Measurements from ENCODE around the gene GMDS. TPM values are rescaled to one million over a fixed set of nuclear protein-coding genes. Genes with fewer than 3 reads are reported as not detected.

Gene GMDS
- total and polyA plus RNA-seq, 4 donors = 7.3 to 28.3 (median 16.1) TPM

- Histone ChIP-seq H3K9ac (ENCODE audit: insufficient read depth in 1 of 2, low read length in 2 of 2) (no peak overlapping the region), H3K4me3 (no peak overlapping the region), H3K4me1 (ENCODE audit: control insufficient read depth in 5 of 5, insufficient read depth in 5 of 5, low read length in 5 of 5) (no peaks in the 10 kb centered on the region), H3K27ac (ENCODE audit: low read depth in 1 of 2, low read length in 1 of 2) (no peak overlapping the region), H3K27me3 (ENCODE audit: control insufficient read depth in 3 of 3, insufficient read depth in 3 of 3, low read length in 2 of 3) (no peaks in the 10 kb centered on the region), H3K36me3 (ENCODE audit: control insufficient read depth in 4 of 4, insufficient read depth in 4 of 4, low read length in 4 of 4) (no peaks in the 10 kb centered on the region), H3K9me3 (ENCODE audit: control insufficient read depth in 4 of 4, insufficient read depth in 3 of 4, low read length in 3 of 4) (no peaks in the 10 kb centered on the region)
- TF ChIP-seq CTCF (IDR thresholded peaks at IDR 0.05; ENCODE audit: control extremely low read depth, extremely low read depth) = no peak
- ATAC-seq (ENCODE audit: insufficient read depth, low FRiP score) (no peak), DNase-seq (no peak)
- WGBS, 2 donors = 94 to 97% methylated on average over 2 of the region's 2 CpGs
Measured at GRCh38 chr6:2116496-2116895, 128.9 kb downstream of the GMDS start.

- Histone ChIP-seq H3K9ac (ENCODE audit: insufficient read depth in 1 of 2, low read length in 2 of 2) (no peak overlapping the region), H3K4me3 (no peak overlapping the region), H3K27ac (ENCODE audit: low read depth in 1 of 2, low read length in 1 of 2) (no peak overlapping the region), H3K4me1 (ENCODE audit: control insufficient read depth in 5 of 5, insufficient read depth in 5 of 5, low read length in 5 of 5) (peaks cover 0 to 4% (median 0%) of the 10 kb centered on the region in 5 donors), H3K27me3 (ENCODE audit: control insufficient read depth in 3 of 3, insufficient read depth in 3 of 3, low read length in 2 of 3) (no peaks in the 10 kb centered on the region), H3K9me3 (ENCODE audit: control insufficient read depth in 4 of 4, insufficient read depth in 3 of 4, low read length in 3 of 4) (no peaks in the 10 kb centered on the region), H3K36me3 (ENCODE audit: control insufficient read depth in 4 of 4, insufficient read depth in 4 of 4, low read length in 4 of 4) (no peaks in the 10 kb centered on the region)
- TF ChIP-seq CTCF (IDR thresholded peaks at IDR 0.05; ENCODE audit: control extremely low read depth, extremely low read depth) = no peak
- ATAC-seq (ENCODE audit: insufficient read depth, low FRiP score) (no peak), DNase-seq (no peak)
- 92 to 97% methylated on average over 1 of the region's 1 CpG for WGBS, 2 donors
Measured at GRCh38 chr6:2114100-2114499, 131.3 kb downstream of the GMDS start.

- DNase-seq (no peak), ATAC-seq (ENCODE audit: insufficient read depth, low FRiP score) (peak; percentile 43)
- 62 to 68% methylated on average over 5 of the region's 5 CpGs for WGBS, 2 donors
- H3K36me3 ChIP-seq (ENCODE audit: control insufficient read depth in 4 of 4, insufficient read depth in 4 of 4, low read length in 4 of 4) = no peaks in the 10 kb centered on the region
- H3K27ac ChIP-seq (ENCODE audit: low read depth in 1 of 2, low read length in 1 of 2) = peak overlapping the region in 1 of 2 donors; percentile 33
- peaks cover 0 to 4% (median 0%) of the 10 kb centered on the region in 5 donors for H3K4me1 ChIP-seq (ENCODE audit: control insufficient read depth in 5 of 5, insufficient read depth in 5 of 5, low read length in 5 of 5)
- no peaks in the 10 kb centered on the region for H3K9me3 ChIP-seq (ENCODE audit: control insufficient read depth in 4 of 4, insufficient read depth in 3 of 4, low read length in 3 of 4)
- H3K27me3 ChIP-seq (ENCODE audit: control insufficient read depth in 3 of 3, insufficient read depth in 3 of 3, low read length in 2 of 3) = no peaks in the 10 kb centered on the region
- no peak for TF ChIP-seq CTCF (IDR thresholded peaks at IDR 0.05; ENCODE audit: control extremely low read depth, extremely low read depth)
- H3K4me3 ChIP-seq = no peak overlapping the region
- no peak overlapping the region for H3K9ac ChIP-seq (ENCODE audit: insufficient read depth in 1 of 2, low read length in 2 of 2)
Measured at GRCh38 chr6:2111162-2111677, 134.2 kb downstream of the GMDS start.

GRCh38 chr6:2110504-2110903 is 134.9 kb downstream of the GMDS start:
- Histone ChIP-seq H3K4me3 (no peak overlapping the region), H3K27ac (ENCODE audit: low read depth in 1 of 2, low read length in 1 of 2) (no peak overlapping the region), H3K9me3 (ENCODE audit: control insufficient read depth in 4 of 4, insufficient read depth in 3 of 4, low read length in 3 of 4) (no peaks in the 10 kb centered on the region), H3K9ac (ENCODE audit: insufficient read depth in 1 of 2, low read length in 2 of 2) (no peak overlapping the region), H3K36me3 (ENCODE audit: control insufficient read depth in 4 of 4, insufficient read depth in 4 of 4, low read length in 4 of 4) (no peaks in the 10 kb centered on the region), H3K4me1 (ENCODE audit: control insufficient read depth in 5 of 5, insufficient read depth in 5 of 5, low read length in 5 of 5) (peaks cover 0 to 4% (median 0%) of the 10 kb centered on the region in 5 donors), H3K27me3 (ENCODE audit: control insufficient read depth in 3 of 3, insufficient read depth in 3 of 3, low read length in 2 of 3) (no peaks in the 10 kb centered on the region)
- 67 to 84% methylated on average over 4 of the region's 4 CpGs for WGBS, 2 donors
- DNase-seq (no peak), ATAC-seq (ENCODE audit: insufficient read depth, low FRiP score) (no peak)
- TF ChIP-seq CTCF (IDR thresholded peaks at IDR 0.05; ENCODE audit: control extremely low read depth, extremely low read depth) = no peak

Measured in lung (tissue), 12 donors.